Panc1 (cell line): ENCODE data around the gene CACNA1I. TPM values are rescaled to one million over a fixed set of nuclear protein-coding genes. Genes with fewer than 3 reads are reported as not detected.

ENCODE experiments used
- ATAC-seq: fragments of 200-7000 bp; cut with Tn5 transposase; 2 replicates; pipeline ENCODE4 v1.9.1; 2020; ENCODE audit warnings: mild to moderate bottlenecking, moderate library complexity
- BruUV-seq: library from RNA; stranded (reverse); fragments of 400-500 nt; replicated peaks from 2 replicates; lab custom pipeline; 2021; lab: Mats Ljungman, UMichigan
- CTCF ChIA-PET: fragments of 300-600 bp; sonication (Branson Sonifier 250); formaldehyde crosslinking; loops from one replicate; lab custom pipeline; 2022; ENCODE audit warnings: antibody characterized with exemption; lab: Charles Lee
- POLR2A ChIA-PET: fragments of 300-600 bp; sonication (Branson Sonifier 250); formaldehyde crosslinking; loops from one replicate; lab custom pipeline; 2022; ENCODE audit warnings: antibody characterized with exemption; lab: Charles Lee
- DNase-seq: peaks from one replicate; pipeline ENCODE4 v3.0.0-alpha.2; 2010; ENCODE audit warnings: low read depth, low spot score
- H3K27ac ChIP-seq: 2 replicates; pipeline ENCODE4 v1.5.1; 2011; ENCODE audit warnings: mild to moderate bottlenecking, low read length, inconsistent platforms
- H3K27me3 ChIP-seq: fragments of 200-500 bp; sonication (Bioruptor generic); 2 replicates; pipeline ENCODE4 v1.6.0; 2014; ENCODE audit warnings: low read length, inconsistent platforms; ENCODE audit not compliant: control insufficient read depth, insufficient read depth
- H3K36me3 ChIP-seq: fragments of 200-500 bp; sonication (Bioruptor generic); 2 replicates; pipeline ENCODE4 v1.5.1; 2014; ENCODE audit warnings: inconsistent platforms, mild to moderate bottlenecking, low read length, moderate library complexity; ENCODE audit not compliant: control insufficient read depth, insufficient read depth
- H3K4me1 ChIP-seq: 2 replicates; pipeline ENCODE4 v1.5.1; 2011; ENCODE audit warnings: inconsistent platforms, mild to moderate bottlenecking, low read length, moderate library complexity; ENCODE audit not compliant: control insufficient read depth, insufficient read depth
- H3K4me3 ChIP-seq, 2 experiments: 2 replicates each; pipeline ENCODE4 v1.5.1; 2011 to 2012; ENCODE audit warnings: low read depth in 2 of 2, low read length in 2 of 2, mild to moderate bottlenecking in 2 of 2, inconsistent platforms in 1 of 2, moderate library complexity in 1 of 2
- H3K9me3 ChIP-seq: fragments of 200-500 bp; sonication (Bioruptor generic); 2 replicates; pipeline ENCODE4 v1.5.1; 2014; ENCODE audit warnings: low read depth, mild to moderate bottlenecking, inconsistent platforms, low read length, moderate library complexity; ENCODE audit not compliant: control insufficient read depth, insufficient read depth
- POLR2AphosphoS5 ChIP-seq: IDR thresholded peaks from 2 replicates; pipeline ENCODE4 v1.6.1; 2012; ENCODE audit warnings: mild to moderate bottlenecking, low read depth, low read length, moderate library complexity
- SIN3A ChIP-seq: IDR thresholded peaks from 2 replicates; pipeline ENCODE4 v1.6.1; 2012; ENCODE audit warnings: low read depth, mild to moderate bottlenecking, low read length, moderate library complexity, borderline replicate concordance; ENCODE audit not compliant: insufficient read depth
- TCF7L2 ChIP-seq: IDR thresholded peaks from 2 replicates; pipeline ENCODE4 v1.6.1; 2011; ENCODE audit warnings: mild to moderate bottlenecking, low read depth, low read length, inconsistent platforms
- in situ Hi-C: cut with HindIII; loops from 2 replicates; pipeline ENCODE4 v1.10.0; 2016; ENCODE audit warnings: low sequenced_read_pairs, low pct_unique_long_range_greater_than_20kb
- intact Hi-C: fragments of 100-400 bp; cut with micrococcal nuclease; formaldehyde crosslinking; loops from one replicate; pipeline ENCODE4 v1.10.0; 2022; ENCODE audit not compliant: unreplicated experiment
- total RNA-seq: library from RNA; stranded (reverse); gene quantifications from one replicate; pipeline ENCODE4 v1.2.1, GENCODE V29; 2021; ENCODE audit not compliant: unreplicated experiment
- TF ChIP-seq, protein P1 (sequence below), 2 experiments: IDR thresholded peaks; 2 replicates each; pipeline ENCODE4 v1.6.1; 2011 to 2012; ENCODE audit warnings: low read depth in 2 of 2, control low read depth in 1 of 2, low read length in 1 of 2, mild to moderate bottlenecking in 1 of 2, moderate library complexity in 1 of 2; ENCODE audit not compliant: insufficient read depth in 1 of 2
- TF ChIP-seq, protein P2 (sequence below): fragments of 450-650 bp; IDR thresholded peaks from 2 replicates; pipeline ENCODE4 v1.5.1; 2017; ENCODE audit warnings: mild to moderate bottlenecking

The CACNA1I gene
- total RNA-seq, 1 experiment from 2014 or later = 0.23 TPM

DNA sequence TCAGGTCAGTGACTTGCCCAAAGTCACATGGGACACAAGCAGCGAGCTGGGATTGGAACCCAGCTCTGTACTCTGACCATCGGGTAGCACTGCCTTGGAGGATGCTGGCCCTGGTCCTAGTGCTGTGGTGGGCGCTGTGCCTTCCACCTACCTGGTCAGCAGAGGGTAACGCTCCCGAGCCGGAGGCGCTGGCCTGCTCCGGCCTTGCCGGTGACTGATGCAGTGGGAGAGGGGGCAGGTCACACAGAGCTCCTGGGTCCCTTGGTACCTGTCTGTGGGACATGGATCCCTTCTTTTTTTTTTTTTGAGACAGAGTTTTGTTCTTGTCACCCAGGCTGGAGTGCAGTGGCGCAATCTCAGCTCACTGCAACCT, 43.0 kb downstream of the CACNA1I start:
- H3K27ac ChIP-seq = no peak overlapping the region
- intact Hi-C loops = no loop called here
- BruUV-seq = no TSS peak
- no peaks in the 10 kb centered on the region for H3K9me3 ChIP-seq
- no peaks in the 10 kb centered on the region for H3K36me3 ChIP-seq
- in situ Hi-C loops = no loop called here
- no peak for TF ChIP-seq POLR2AphosphoS5
- no peak for TF ChIP-seq TCF7L2
- TF ChIP-seq, protein P1, sequence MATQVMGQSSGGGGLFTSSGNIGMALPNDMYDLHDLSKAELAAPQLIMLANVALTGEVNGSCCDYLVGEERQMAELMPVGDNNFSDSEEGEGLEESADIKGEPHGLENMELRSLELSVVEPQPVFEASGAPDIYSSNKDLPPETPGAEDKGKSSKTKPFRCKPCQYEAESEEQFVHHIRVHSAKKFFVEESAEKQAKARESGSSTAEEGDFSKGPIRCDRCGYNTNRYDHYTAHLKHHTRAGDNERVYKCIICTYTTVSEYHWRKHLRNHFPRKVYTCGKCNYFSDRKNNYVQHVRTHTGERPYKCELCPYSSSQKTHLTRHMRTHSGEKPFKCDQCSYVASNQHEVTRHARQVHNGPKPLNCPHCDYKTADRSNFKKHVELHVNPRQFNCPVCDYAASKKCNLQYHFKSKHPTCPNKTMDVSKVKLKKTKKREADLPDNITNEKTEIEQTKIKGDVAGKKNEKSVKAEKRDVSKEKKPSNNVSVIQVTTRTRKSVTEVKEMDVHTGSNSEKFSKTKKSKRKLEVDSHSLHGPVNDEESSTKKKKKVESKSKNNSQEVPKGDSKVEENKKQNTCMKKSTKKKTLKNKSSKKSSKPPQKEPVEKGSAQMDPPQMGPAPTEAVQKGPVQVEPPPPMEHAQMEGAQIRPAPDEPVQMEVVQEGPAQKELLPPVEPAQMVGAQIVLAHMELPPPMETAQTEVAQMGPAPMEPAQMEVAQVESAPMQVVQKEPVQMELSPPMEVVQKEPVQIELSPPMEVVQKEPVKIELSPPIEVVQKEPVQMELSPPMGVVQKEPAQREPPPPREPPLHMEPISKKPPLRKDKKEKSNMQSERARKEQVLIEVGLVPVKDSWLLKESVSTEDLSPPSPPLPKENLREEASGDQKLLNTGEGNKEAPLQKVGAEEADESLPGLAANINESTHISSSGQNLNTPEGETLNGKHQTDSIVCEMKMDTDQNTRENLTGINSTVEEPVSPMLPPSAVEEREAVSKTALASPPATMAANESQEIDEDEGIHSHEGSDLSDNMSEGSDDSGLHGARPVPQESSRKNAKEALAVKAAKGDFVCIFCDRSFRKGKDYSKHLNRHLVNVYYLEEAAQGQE (IDR thresholded peaks at IDR 0.05; ENCODE audit: insufficient read depth in 1 of 2, low read depth in 2 of 2, low read length in 1 of 2) = no peak
- no peak for TF ChIP-seq SIN3A
- TF ChIP-seq, protein P2, sequence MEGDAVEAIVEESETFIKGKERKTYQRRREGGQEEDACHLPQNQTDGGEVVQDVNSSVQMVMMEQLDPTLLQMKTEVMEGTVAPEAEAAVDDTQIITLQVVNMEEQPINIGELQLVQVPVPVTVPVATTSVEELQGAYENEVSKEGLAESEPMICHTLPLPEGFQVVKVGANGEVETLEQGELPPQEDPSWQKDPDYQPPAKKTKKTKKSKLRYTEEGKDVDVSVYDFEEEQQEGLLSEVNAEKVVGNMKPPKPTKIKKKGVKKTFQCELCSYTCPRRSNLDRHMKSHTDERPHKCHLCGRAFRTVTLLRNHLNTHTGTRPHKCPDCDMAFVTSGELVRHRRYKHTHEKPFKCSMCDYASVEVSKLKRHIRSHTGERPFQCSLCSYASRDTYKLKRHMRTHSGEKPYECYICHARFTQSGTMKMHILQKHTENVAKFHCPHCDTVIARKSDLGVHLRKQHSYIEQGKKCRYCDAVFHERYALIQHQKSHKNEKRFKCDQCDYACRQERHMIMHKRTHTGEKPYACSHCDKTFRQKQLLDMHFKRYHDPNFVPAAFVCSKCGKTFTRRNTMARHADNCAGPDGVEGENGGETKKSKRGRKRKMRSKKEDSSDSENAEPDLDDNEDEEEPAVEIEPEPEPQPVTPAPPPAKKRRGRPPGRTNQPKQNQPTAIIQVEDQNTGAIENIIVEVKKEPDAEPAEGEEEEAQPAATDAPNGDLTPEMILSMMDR = no peak
- H3K4me3 ChIP-seq = no peak overlapping the region
- DNase-seq = no peak
- no peaks in the 10 kb centered on the region for H3K4me1 ChIP-seq
- ChIA-PET CTCF (interaction anchor here (0.6 kb wide), 1 partner anchor 339 kb away, joined by 3 read pairs; no protein-coding TSS in a partner anchor), POLR2A (no interaction called here)
- no peaks in the 10 kb centered on the region for H3K27me3 ChIP-seq
- no peak for ATAC-seq

DNA sequence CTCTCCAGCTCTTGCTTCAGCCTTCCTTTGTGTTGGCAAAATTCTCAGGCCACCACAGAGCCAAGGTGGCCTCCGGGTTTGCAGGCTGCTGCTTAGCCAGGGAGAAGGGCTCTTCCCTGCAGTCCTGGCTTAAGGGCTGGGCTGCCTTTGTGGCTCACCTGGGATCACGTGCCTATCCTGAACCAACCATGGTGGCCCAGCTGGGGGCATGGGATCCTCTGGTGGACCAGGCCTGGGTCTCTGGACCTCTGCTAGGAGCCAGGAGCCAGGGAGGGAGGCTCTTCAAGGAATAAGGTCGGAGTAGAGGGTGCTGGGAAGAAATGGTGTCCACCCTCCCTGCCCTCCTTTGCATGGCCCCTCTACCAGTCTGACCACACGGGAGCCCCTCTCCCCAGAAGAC, 43.9 kb downstream of the CACNA1I start:
- no TSS peak for BruUV-seq
- Histone ChIP-seq H3K4me3 (no peak overlapping the region), H3K27me3 (no peaks in the 10 kb centered on the region), H3K4me1 (no peaks in the 10 kb centered on the region), H3K36me3 (no peaks in the 10 kb centered on the region), H3K27ac (no peak overlapping the region), H3K9me3 (no peaks in the 10 kb centered on the region)
- no peak for TF ChIP-seq SIN3A
- no peak for TF ChIP-seq POLR2AphosphoS5
- TF ChIP-seq, protein P1 (IDR thresholded peaks at IDR 0.05; ENCODE audit: insufficient read depth in 1 of 2, low read depth in 2 of 2, low read length in 1 of 2) = no peak
- TF ChIP-seq TCF7L2 = no peak
- TF ChIP-seq, protein P2 = no peak
- in situ Hi-C loops = no loop called here
- ChIA-PET CTCF (no interaction called here), POLR2A (no interaction called here)
- ATAC-seq (no peak), DNase-seq (no peak)
- intact Hi-C loops = no loop called here
